OCI-LY3 (cell line): ENCODE measurements around the gene PHLDA2.

Source experiments
- CTCF ChIP-seq: fragments of 200-600, 300-600 bp; sonication (generic); IDR thresholded peaks from 2 replicates; pipeline ENCODE4 v1.5.1; 2014; ENCODE audit warnings: antibody characterized with exemption, low read length, low read depth
- EZH2phosphoT487 ChIP-seq: fragments of 200-600 bp; shearing (Covaris generic); IDR thresholded peaks from 2 replicates; pipeline ENCODE4 v1.6.1; 2018; ENCODE audit warnings: antibody characterized with exemption, mixed run types, low read depth

DNA sequence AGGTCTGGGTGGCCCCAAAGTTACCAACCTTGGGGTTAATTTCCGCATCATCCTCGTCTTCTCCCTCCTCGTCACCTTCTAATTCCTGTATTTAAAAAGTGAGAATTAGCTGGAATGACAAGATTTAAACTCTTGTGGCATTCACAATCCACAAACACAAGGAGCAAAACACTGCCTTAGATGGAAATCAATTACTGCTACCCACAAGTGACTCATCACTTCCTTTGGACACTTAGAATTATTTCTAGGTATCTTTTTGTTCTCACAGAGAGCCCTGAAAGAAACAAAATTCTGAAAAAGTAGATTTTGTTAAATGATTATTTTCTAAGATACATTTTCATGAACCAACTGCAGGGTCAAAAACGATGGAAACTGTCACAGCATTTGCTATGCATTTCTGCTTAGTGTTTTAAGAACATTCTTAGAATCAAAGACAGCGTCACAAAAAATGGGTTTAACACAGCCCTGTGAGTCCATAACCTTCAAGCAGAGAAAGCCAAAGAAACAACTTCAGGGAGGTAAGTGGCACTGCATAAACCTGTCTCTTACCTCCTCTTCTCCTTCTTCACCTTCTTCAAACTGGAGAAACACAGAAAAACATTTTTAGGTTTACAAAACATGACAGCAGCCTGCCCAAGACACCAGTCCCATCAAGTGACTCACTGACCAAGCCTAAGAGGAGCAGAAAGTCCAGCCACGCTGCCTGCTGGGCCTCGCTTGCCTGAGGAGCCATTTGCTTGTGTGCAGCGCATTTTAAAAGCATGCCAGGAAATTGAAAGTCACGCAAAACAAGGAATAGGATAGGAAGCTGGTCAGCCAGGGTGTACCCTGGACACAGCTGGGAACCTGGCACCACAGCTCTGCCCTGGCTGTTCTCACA lies 22.3 kb upstream of the PHLDA2 start:
- TF ChIP-seq CTCF, result no peak
- TF ChIP-seq EZH2phosphoT487, result no peak
